K562 (cell line): Measurements from ENCODE around the gene BEND4. TPM values are rescaled to one million over a fixed set of nuclear protein-coding genes. Genes with fewer than 3 reads are reported as not detected.

ENCODE experiments used
- ATAC-seq: fragments of 200-7000 bp; cut with Tn5 transposase; 3 replicates; pipeline ENCODE4 v1.9.1; 2020; ENCODE audit warnings: moderate library complexity
- BruUV-seq: library from RNA; stranded (reverse); fragments of 400-500 nt; replicated peaks from 2 replicates; lab custom pipeline; 2021; lab: Mats Ljungman, UMichigan
- CTCF ChIA-PET: fragments of 300-600 bp; formaldehyde crosslinking; extraction: SDS; loops from one replicate; lab custom pipeline; 2021; ENCODE audit warnings: low intra/inter-chr PET ratio; lab: Yijun Ruan, JAX
- POLR2A ChIA-PET: fragments of 300-600, 350-650 bp; sonication (Branson Sonifier 250); formaldehyde crosslinking; extraction: SDS; loops from one replicate; lab custom pipeline; 2021; ENCODE audit warnings: antibody characterized with exemption, inconsistent platforms; lab: Yijun Ruan, JAX
- DNase-seq, 4 experiments: peaks; one replicate each; pipeline versions ENCODE4 v3.0.0 to v3.0.0-alpha.2; 2011 to 2018; ENCODE audit warnings: low spot score in 3 of 4, mixed read lengths in 3 of 4; ENCODE audit errors: extremely low read depth in 1 of 4
- FAIRE-seq: peaks from 2 replicates; lab custom pipeline; 2011; peaks lifted over from hg19 to GRCh38; lab: Jason Lieb, UNC
- H2AFZ ChIP-seq: 2 replicates; pipeline ENCODE4 v1.6.0; 2011; ENCODE audit warnings: low read depth, low read length, control low read depth, inconsistent platforms
- H3K27ac ChIP-seq: fragments of 200-600 bp; 3 replicates; pipeline ENCODE4 v1.8.0; 2011; ENCODE audit warnings: low read depth, mild to moderate bottlenecking, control low read depth, inconsistent platforms, low read length, moderate library complexity, mixed read lengths; ENCODE audit errors: extremely low read depth
- H3K27me3 ChIP-seq, 2 experiments: fragments of 300-600 bp in 1 of 2; 2 replicates in 1 of 2; 3 replicates in 1 of 2; pipeline versions ENCODE4 v1.6.0 to v1.8.0; 2011; ENCODE audit warnings: inconsistent platforms in 2 of 2, low read length in 2 of 2, mild to moderate bottlenecking in 1 of 2, mixed read lengths in 1 of 2, moderate library complexity in 1 of 2; ENCODE audit not compliant: control insufficient read depth in 2 of 2, insufficient read depth in 2 of 2
- H3K36me3 ChIP-seq: fragments of 300-600 bp; 3 replicates; pipeline ENCODE4 v1.8.0; 2011; ENCODE audit warnings: mild to moderate bottlenecking, low read length, inconsistent platforms; ENCODE audit not compliant: control insufficient read depth, insufficient read depth
- H3K4me1 ChIP-seq, 2 experiments: fragments of 200-600 bp in 1 of 2; replicated peaks in 1 of 2; 2 replicates in 1 of 2; 3 replicates in 1 of 2; pipeline versions ENCODE4 v1.5.1 to v1.8.0; 2011; ENCODE audit warnings: inconsistent platforms in 2 of 2, low read length in 2 of 2, mild to moderate bottlenecking in 1 of 2, mixed read lengths in 1 of 2, moderate library complexity in 1 of 2; ENCODE audit not compliant: control insufficient read depth in 2 of 2, insufficient read depth in 2 of 2
- H3K4me2 ChIP-seq: 2 replicates; pipeline ENCODE4 v1.6.1; 2011; ENCODE audit warnings: low read length, control low read depth, inconsistent platforms, mixed read lengths; ENCODE audit not compliant: insufficient read depth
- H3K4me3 ChIP-seq: fragments of 200-600 bp; sonication (generic), shearing (Covaris generic); 2 replicates; pipeline ENCODE4 v1.5.1; 2016; ENCODE audit warnings: control low read depth, inconsistent platforms
- H3K79me2 ChIP-seq: fragments of 200-600 bp; 3 replicates; pipeline ENCODE4 v1.8.0; 2011; ENCODE audit warnings: low read length, inconsistent platforms; ENCODE audit not compliant: control insufficient read depth, insufficient read depth
- H3K9ac ChIP-seq, 2 experiments: 2 replicates each; pipeline versions ENCODE4 v1.6.0 to v1.6.1; 2011; ENCODE audit warnings: low read depth in 2 of 2, low read length in 2 of 2, control low read depth in 1 of 2, inconsistent platforms in 1 of 2, mild to moderate bottlenecking in 1 of 2, mixed read lengths in 1 of 2; ENCODE audit not compliant: insufficient read depth in 1 of 2
- H3K9me1 ChIP-seq: one replicate; pipeline ENCODE4 v1.6.0; 2011; ENCODE audit warnings: inconsistent platforms, mild to moderate bottlenecking, low read length, moderate library complexity; ENCODE audit not compliant: control insufficient read depth, insufficient read depth
- H3K9me3 ChIP-seq: replicated peaks from 2 replicates; pipeline ENCODE4 v1.5.1; 2011; ENCODE audit warnings: low read depth, low read length, inconsistent platforms; ENCODE audit not compliant: control insufficient read depth, insufficient read depth
- H4K20me1 ChIP-seq: replicated peaks from 2 replicates; pipeline ENCODE4 v1.6.1; 2011; ENCODE audit warnings: low read length, inconsistent platforms, mixed read lengths; ENCODE audit not compliant: control insufficient read depth, insufficient read depth
- CBX1 ChIP-seq: sonication (generic); IDR thresholded peaks from 2 replicates; pipeline ENCODE4 v1.6.1; 2016; ENCODE audit warnings: antibody characterized with exemption, low read depth, mild to moderate bottlenecking
- NEUROD1 ChIP-seq: fragments of 150-350 bp; IDR thresholded peaks from 2 replicates; pipeline ENCODE4 v1.6.1; 2014; ENCODE audit warnings: borderline replicate concordance, low read length, low read depth; ENCODE audit not compliant: partially characterized antibody
- RBM15 ChIP-seq: fragments of 200-400 bp; formaldehyde crosslinking; IDR thresholded peaks from 2 replicates; pipeline ENCODE4 v1.6.1; 2018; ENCODE audit warnings: mild to moderate bottlenecking, low read length, moderate library complexity; ENCODE audit not compliant: insufficient read depth
- SMAD2 ChIP-seq: fragments of 150-350 bp; IDR thresholded peaks from 2 replicates; pipeline ENCODE4 v1.6.1; 2014; ENCODE audit warnings: low read depth, mild to moderate bottlenecking, low read length
- SNRNP70 ChIP-seq: fragments of 200-400 bp; formaldehyde crosslinking; optimal IDR thresholded peaks from 2 replicates; pipeline ENCODE3; 2017; ENCODE audit warnings: low read depth, low read length
- SPI1 ChIP-seq: IDR thresholded peaks from 2 replicates; pipeline ENCODE4 v1.6.1; 2011; ENCODE audit warnings: low read depth, low read length, control low read depth, borderline replicate concordance
- SREBF1 ChIP-seq: fragments of 150-350 bp; IDR thresholded peaks from 2 replicates; pipeline ENCODE4 v1.6.1; 2014; ENCODE audit warnings: antibody characterized with exemption, low read depth, low read length, borderline replicate concordance
- WGBS: fragments of 100-300 bp; shearing (Covaris generic); methylation state at CpG from one replicate; pipeline ENCODE4 v1.1.6; 2016; ENCODE audit warnings: low coverage, mixed read lengths; ENCODE audit not compliant: insufficient coverage; ENCODE audit errors: missing lambda C conversion rate; 5-methylcytosine and 5-hydroxymethylcytosine counted together
- in situ Hi-C: fragments of 300-500 bp; cut with MboI; formaldehyde crosslinking; loops from 4 replicates; pipeline ENCODE4 v1.15.0; 2018; ENCODE audit warnings: inconsistent platforms, mixed read lengths
- intact Hi-C: fragments of 100-400 bp; cut with micrococcal nuclease; formaldehyde crosslinking; loops from 2 replicates; pipeline ENCODE4 v1.14.2; 2022
- polyA plus RNA-seq, 8 experiments: library from polyadenylated mRNA; depleted of rRNA in 4 of 8; stranded (reverse) in 5 of 8; unstranded in 3 of 8; fragments of >200 nt; fragmentation: Nextera tagmentation in 2 of 8; fragmentation: Illumina TruSeq in 1 of 8; extraction: Ambion mirVana in 2 of 8; extraction: Trizol in 1 of 8; gene quantifications; 2 replicates each; pipeline versions ENCODE4 v1.2.1 to v1.2.3, GENCODE V29; 2011 to 2014; ENCODE audit warnings: inconsistent platforms in 1 of 8, missing spikeins in 1 of 8
- total RNA-seq, 7 experiments: library from RNA; depleted of rRNA in 6 of 7; stranded (reverse); fragments of >200 nt in 6 of 7; fragmentation: Illumina TruSeq in 2 of 7; extraction: Trizol in 2 of 7; gene quantifications; 2 replicates each; pipeline versions ENCODE4 v1.2.1 to v1.2.3, GENCODE V29; 2011 to 2021; ENCODE audit warnings: low replicate concordance in 1 of 7
- TF ChIP-seq, protein P1 (sequence below): fragments of 250-450 bp; sonication (Bioruptor Pico); IDR thresholded peaks from 2 replicates; pipeline ENCODE4 v1.5.0; 2021; ENCODE audit warnings: mild to moderate bottlenecking, moderate library complexity
- TF ChIP-seq, protein P2 (sequence below): fragments of 450-650 bp; IDR thresholded peaks from 2 replicates; pipeline ENCODE4 v1.6.1; 2017; ENCODE audit warnings: mild to moderate bottlenecking, moderate library complexity

Gene BEND4
- total and polyA plus RNA-seq, 9 of the 15 experiments (the other 6 are each of a cell fraction or from before 2014, with no cell fraction given): not detected

DNA sequence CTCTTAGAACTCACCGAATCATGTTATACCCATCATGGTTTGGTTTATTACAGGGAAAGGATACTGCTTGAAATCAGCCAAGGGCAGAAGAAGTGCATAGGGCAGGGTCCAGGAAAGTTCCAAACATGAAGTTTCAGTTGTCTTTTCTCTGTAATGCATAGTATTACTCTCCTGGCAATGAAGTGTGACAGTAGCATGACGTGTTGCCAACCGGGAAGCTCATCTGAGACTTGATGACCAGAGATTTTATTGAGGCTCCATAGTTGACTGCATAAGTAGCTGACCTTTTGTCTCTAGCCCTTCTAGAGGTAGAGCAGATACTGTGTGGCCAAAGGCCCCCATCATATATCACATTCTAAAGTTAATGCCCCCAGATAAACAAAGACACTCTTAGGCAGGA is 72.1 kb downstream of the BEND4 start:
- DNase-seq: no peak
- intact Hi-C loops: no loop called here
- Histone ChIP-seq H3K9me1 (no peaks in the 10 kb centered on the region), H3K27ac (no peak overlapping the region), H3K4me2 (no peak overlapping the region), H2AFZ (no peak overlapping the region), H3K36me3 (peaks cover 16% of the 10 kb centered on the region), H3K9me3 (no peaks in the 10 kb centered on the region), H3K27me3 (no peaks in the 10 kb centered on the region), H3K79me2 (no peaks in the 10 kb centered on the region), H3K4me1 (no peaks in the 10 kb centered on the region), H4K20me1 (no peaks in the 10 kb centered on the region), H3K9ac (no peak overlapping the region), H3K4me3 (no peak overlapping the region)
- FAIRE-seq: no peak
- no peak for ATAC-seq
- ChIA-PET CTCF (no interaction called here), POLR2A (no interaction called here)
- BruUV-seq: no TSS peak
- in situ Hi-C loops: no loop called here
- 92% methylated on average over 3 of the region's 3 CpGs for WGBS
- no peak for TF ChIP-seq NEUROD1
- no peak for TF ChIP-seq RBM15
- TF ChIP-seq, protein P1, sequence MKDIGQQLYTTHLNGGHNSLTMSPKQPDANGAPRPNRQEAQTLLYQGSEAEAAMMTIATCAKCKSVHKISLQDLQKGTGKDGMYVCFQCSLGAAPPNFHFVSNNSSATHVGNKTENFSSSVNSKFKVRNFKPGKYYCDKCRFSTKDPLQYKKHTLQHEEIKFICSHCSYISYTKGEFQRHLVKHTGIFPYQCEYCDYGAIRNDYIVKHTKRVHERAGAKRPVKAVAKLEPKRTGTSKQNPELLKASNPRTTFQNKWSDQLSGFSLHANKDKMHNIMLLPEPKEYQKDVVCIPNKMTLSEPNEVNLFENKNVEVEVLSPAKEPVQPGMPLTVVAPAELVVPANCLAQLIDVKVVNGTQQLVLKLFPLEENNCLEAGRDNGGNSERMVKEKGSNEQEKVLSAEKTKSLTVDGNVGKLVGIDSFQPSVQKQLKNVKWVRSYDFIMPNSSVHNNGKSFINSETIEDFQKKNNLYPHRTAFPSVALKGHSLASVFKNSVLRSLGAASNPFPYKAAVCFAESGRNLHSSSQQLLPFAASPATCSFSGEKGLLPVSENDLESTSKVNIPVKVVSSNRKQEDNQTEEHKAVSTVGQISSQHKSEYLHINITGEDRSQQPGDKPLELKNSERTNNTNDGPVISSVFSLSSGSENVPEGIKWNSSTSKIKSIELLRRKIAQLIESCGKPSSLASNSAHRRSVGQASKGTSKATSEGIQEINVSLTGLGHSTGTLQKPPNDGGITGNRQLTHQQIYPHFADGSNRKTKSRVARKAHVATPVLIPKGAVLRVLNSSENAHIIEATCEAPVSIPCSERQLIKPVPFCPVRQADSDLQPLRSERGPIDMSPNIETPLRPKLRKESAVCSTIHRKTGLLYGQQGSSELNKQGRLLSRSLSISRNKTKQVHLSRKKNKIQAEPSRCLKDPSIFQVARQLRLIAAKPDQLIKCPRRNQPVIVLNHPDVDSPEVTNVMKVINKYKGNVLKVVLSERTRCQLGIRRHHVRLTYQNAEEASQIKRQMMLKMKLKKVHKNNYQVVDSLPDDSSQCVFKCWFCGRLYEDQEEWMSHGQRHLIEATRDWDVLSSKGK (CRISPR knock-in tag): no peak
- TF ChIP-seq SNRNP70: no peak
- no peak for TF ChIP-seq SREBF1
- no peak for TF ChIP-seq CBX1
- TF ChIP-seq SPI1: no peak
- TF ChIP-seq SMAD2: no peak
- TF ChIP-seq, protein P2, sequence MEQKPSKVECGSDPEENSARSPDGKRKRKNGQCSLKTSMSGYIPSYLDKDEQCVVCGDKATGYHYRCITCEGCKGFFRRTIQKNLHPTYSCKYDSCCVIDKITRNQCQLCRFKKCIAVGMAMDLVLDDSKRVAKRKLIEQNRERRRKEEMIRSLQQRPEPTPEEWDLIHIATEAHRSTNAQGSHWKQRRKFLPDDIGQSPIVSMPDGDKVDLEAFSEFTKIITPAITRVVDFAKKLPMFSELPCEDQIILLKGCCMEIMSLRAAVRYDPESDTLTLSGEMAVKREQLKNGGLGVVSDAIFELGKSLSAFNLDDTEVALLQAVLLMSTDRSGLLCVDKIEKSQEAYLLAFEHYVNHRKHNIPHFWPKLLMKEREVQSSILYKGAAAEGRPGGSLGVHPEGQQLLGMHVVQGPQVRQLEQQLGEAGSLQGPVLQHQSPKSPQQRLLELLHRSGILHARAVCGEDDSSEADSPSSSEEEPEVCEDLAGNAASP: no peak
